ENCODE results near the gene GIGYF2. TPM values are rescaled to one million over a fixed set of nuclear protein-coding genes. Genes with fewer than 3 reads are reported as not detected.
A peak's percentile ranks its signal among the peaks of the same experiment; 100 is the strongest.
"Not testable (repeated sequence)": the region's sequence is repeated elsewhere in the genome, so short reads cannot be mapped to it uniquely, and the experiment has no call there.

GIGYF2 gene
- total and polyA plus RNA-seq, 5 donors from 2014 or later: 15.2 to 75.6 (median 19.3) TPM

DNA sequence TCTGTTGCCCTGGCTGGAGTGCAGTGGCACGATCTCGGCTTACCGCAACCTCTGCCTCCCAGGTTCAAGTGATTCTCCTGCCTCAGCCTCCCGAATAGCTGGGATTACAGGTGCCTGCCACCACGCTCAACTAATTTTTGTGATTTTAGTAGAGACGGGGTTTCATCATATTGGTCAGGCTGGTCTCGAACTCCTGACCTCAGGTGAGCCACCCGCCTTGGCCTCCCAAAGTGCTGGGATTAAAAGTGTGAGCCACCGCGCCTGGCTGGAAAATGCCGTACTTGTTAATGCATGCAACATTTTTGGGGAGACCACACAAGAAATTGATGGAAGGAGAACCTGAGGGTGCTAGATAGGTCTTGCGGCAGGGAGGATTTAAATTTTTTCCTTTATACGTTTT lies 6.0 kb upstream of the GIGYF2 start:
- not testable (repeated sequence) for H3K27me3 ChIP-seq (ENCODE audit: control insufficient read depth, insufficient read depth, low read length); H3K36me3 Mint-ChIP-seq; H3K36me3 ChIP-seq (ENCODE audit: control insufficient read depth, insufficient read depth, low read length); H3K4me1 ChIP-seq (ENCODE audit: control insufficient read depth, insufficient read depth, low read length, poor library complexity, severe bottlenecking); H3K27ac Mint-ChIP-seq; H3K27ac ChIP-seq (ENCODE audit: insufficient read depth, low read length, poor library complexity, severe bottlenecking); H3K4me3 ChIP-seq (ENCODE audit: low read depth, low read length); H3K9me3 Mint-ChIP-seq; H3K4me1 Mint-ChIP-seq; DNase-seq; H3K9me3 ChIP-seq (ENCODE audit: control insufficient read depth in 2 of 2, low read length in 2 of 2); ATAC-seq (ENCODE audit: low read depth in 2 of 2); H3K27me3 Mint-ChIP-seq; H3K4me3 Mint-ChIP-seq

DNA sequence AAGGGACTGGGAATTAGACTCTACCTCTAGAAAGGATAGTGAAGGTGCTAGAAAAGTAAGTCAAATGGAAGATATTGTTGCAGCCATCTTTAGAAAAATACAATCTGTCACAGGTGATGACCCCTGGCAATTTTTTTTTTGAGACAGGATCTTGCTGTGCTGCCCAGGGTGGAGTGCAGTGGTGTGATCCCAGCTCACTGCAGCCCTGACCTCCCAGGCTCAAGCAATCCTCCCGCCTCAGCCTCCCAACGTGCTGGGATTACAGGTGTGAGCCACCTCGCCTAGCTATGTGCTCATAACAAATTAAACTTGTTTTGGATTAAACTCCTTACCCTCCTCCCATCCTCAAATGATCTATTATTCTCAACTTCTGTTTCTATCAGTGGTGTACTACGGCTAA lies 3.8 kb upstream of the GIGYF2 start:
- Histone ChIP-seq H3K27me3 (ENCODE audit: control insufficient read depth, insufficient read depth, low read length) (no peaks in the 10 kb centered on the region), H3K27ac (ENCODE audit: insufficient read depth, low read length, poor library complexity, severe bottlenecking) (no peak overlapping the region), H3K9me3 (ENCODE audit: control insufficient read depth in 2 of 2, low read length in 2 of 2) (no peaks in the 10 kb centered on the region), H3K4me1 (ENCODE audit: control insufficient read depth, insufficient read depth, low read length, poor library complexity, severe bottlenecking) (peaks cover 8% of the 10 kb centered on the region), H3K4me3 (ENCODE audit: low read depth, low read length) (no peak overlapping the region), H3K36me3 (ENCODE audit: control insufficient read depth, insufficient read depth, low read length) (no peaks in the 10 kb centered on the region)
- peaks cover 0 to 6% (median 0%) of the 10 kb centered on the region in 7 donors for H3K9me3 Mint-ChIP-seq
- peak overlapping the region in 2 of 3 donors; percentile 6 to 23 for H3K27ac Mint-ChIP-seq
- peaks cover under 1 to 18% (median 8%) of the 10 kb centered on the region in 4 donors for H3K4me1 Mint-ChIP-seq
- no peaks in the 10 kb centered on the region for H3K36me3 Mint-ChIP-seq
- DNase-seq (no peak), ATAC-seq (ENCODE audit: low read depth in 2 of 2) (no peak)
- H3K27me3 Mint-ChIP-seq: no peaks in the 10 kb centered on the region
- peak overlapping the region in 1 of 4 donors; percentile 9 for H3K4me3 Mint-ChIP-seq

DNA sequence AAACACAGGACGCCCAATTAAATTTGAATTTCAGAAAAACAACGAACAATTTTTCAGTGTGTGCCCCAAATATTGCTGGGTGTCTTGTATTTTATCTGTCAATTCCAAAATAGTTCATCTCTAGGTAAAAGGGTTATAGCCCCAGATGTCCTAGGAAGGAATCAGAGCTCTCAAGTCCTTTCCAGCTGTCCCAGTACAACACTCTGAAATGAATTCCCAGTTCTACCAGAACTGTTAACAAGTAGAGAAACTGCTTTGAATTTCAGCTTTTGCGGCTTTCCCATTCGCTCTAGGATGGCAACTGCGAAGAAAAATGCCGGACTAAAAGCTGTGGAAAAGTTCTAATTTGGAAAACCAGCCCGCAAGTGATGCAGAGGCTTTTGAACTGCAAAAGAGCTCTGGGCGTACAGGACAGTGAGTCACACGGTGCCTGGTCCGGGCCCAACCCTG lies 497 bp upstream of the GIGYF2 start:
- H3K4me3 ChIP-seq (ENCODE audit: low read depth, low read length): peak overlapping the region; percentile 61
- DNase-seq (no peak), ATAC-seq (ENCODE audit: low read depth in 2 of 2) (no peak)
- H3K27me3 ChIP-seq (ENCODE audit: control insufficient read depth, insufficient read depth, low read length): no peaks in the 10 kb centered on the region
- Mint-ChIP-seq H3K4me1 (peaks cover 19 to 41% (median 34%) of the 10 kb centered on the region in 4 donors), H3K4me3 (peak overlapping the region; percentile 92 to 98 (median 96)), H3K36me3 (peaks cover 10% of the 10 kb centered on the region), H3K27me3 (no peaks in the 10 kb centered on the region), H3K9me3 (peaks cover 0 to 6% (median 0%) of the 10 kb centered on the region in 7 donors), H3K27ac (peak overlapping the region; percentile 29 to 96 (median 81))
- H3K36me3 ChIP-seq (ENCODE audit: control insufficient read depth, insufficient read depth, low read length): no peaks in the 10 kb centered on the region
- peak overlapping the region; percentile 85 for H3K27ac ChIP-seq (ENCODE audit: insufficient read depth, low read length, poor library complexity, severe bottlenecking)
- H3K9me3 ChIP-seq (ENCODE audit: control insufficient read depth in 2 of 2, low read length in 2 of 2): no peaks in the 10 kb centered on the region
- H3K4me1 ChIP-seq (ENCODE audit: control insufficient read depth, insufficient read depth, low read length, poor library complexity, severe bottlenecking): peaks cover 40% of the 10 kb centered on the region

DNA sequence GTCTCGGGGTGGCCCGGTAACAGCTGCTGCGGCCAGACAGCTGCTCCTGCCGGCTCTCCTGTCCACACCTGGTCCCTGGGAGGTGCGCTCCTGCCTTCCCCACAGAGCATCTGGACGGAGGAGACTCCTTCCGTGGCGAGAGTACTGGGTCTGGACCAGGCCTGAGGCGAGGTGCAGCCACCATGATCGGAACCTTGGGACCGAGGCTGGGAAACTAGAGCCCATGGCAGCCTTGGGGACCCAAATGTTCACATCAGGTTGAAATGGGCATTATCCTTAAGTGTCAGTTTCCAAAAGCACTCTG lies 628 bp downstream of the GIGYF2 start:
- no peaks in the 10 kb centered on the region for H3K27me3 ChIP-seq (ENCODE audit: control insufficient read depth, insufficient read depth, low read length)
- peaks cover 19 to 47% (median 38%) of the 10 kb centered on the region in 4 donors for H3K4me1 Mint-ChIP-seq
- peaks cover 10% of the 10 kb centered on the region for H3K36me3 Mint-ChIP-seq
- peak overlapping the region; percentile 92 to 98 (median 96) for H3K4me3 Mint-ChIP-seq
- no peak for ATAC-seq (ENCODE audit: low read depth in 2 of 2)
- peaks cover 42% of the 10 kb centered on the region for H3K4me1 ChIP-seq (ENCODE audit: control insufficient read depth, insufficient read depth, low read length, poor library complexity, severe bottlenecking)
- H3K27me3 Mint-ChIP-seq: no peaks in the 10 kb centered on the region
- DNase-seq: no peak
- peak overlapping the region; percentile 85 for H3K27ac ChIP-seq (ENCODE audit: insufficient read depth, low read length, poor library complexity, severe bottlenecking)
- no peaks in the 10 kb centered on the region for H3K9me3 ChIP-seq (ENCODE audit: control insufficient read depth in 2 of 2, low read length in 2 of 2)
- peaks cover 0 to 6% (median 0%) of the 10 kb centered on the region in 7 donors for H3K9me3 Mint-ChIP-seq
- H3K27ac Mint-ChIP-seq: peak overlapping the region; percentile 69 to 97 (median 96)
- peak overlapping the region; percentile 74 for H3K4me3 ChIP-seq (ENCODE audit: low read depth, low read length)
- peaks cover 6% of the 10 kb centered on the region for H3K36me3 ChIP-seq (ENCODE audit: control insufficient read depth, insufficient read depth, low read length)

DNA sequence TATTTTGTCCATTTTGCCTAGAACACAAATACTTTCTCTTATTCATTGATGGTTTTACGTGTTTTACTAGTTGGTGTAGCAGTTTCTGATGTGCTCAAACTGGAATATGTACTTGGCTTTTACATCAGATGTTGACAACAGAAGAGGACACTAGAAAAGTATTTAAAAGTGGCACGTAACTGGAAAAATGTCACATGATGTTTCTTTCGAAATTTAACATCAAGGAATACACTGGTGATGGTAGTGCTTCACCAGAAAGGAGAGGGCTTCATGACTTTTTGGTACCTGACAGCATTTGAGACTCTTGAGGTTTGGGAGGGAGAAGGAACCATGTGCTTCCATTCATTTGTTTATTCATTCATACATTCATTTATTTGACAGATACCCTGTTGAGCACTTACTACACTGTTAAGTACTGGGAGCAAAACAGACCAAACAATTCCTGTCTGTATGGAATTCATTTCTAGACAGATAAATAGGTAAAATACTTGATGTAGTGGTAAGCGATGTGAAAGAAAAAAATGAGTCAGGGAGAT lies 1.5 kb downstream of the GIGYF2 start:
- Histone ChIP-seq H3K27ac (ENCODE audit: insufficient read depth, low read length, poor library complexity, severe bottlenecking) (no peak overlapping the region), H3K27me3 (ENCODE audit: control insufficient read depth, insufficient read depth, low read length) (no peaks in the 10 kb centered on the region), H3K4me1 (ENCODE audit: control insufficient read depth, insufficient read depth, low read length, poor library complexity, severe bottlenecking) (peaks cover 45% of the 10 kb centered on the region), H3K9me3 (ENCODE audit: control insufficient read depth in 2 of 2, low read length in 2 of 2) (no peaks in the 10 kb centered on the region), H3K36me3 (ENCODE audit: control insufficient read depth, insufficient read depth, low read length) (peaks cover 7% of the 10 kb centered on the region), H3K4me3 (ENCODE audit: low read depth, low read length) (peak overlapping the region; percentile 74)
- H3K27me3 Mint-ChIP-seq: no peaks in the 10 kb centered on the region
- peaks cover 0 to 6% (median 0%) of the 10 kb centered on the region in 7 donors for H3K9me3 Mint-ChIP-seq
- H3K4me1 Mint-ChIP-seq: peaks cover 26 to 54% (median 44%) of the 10 kb centered on the region in 4 donors
- H3K27ac Mint-ChIP-seq: peak overlapping the region; percentile 70 to 96 (median 85)
- no peak for DNase-seq
- peak overlapping the region; percentile 92 to 98 (median 96) for H3K4me3 Mint-ChIP-seq
- peaks cover 14% of the 10 kb centered on the region for H3K36me3 Mint-ChIP-seq
- ATAC-seq (ENCODE audit: low read depth in 2 of 2): no peak

DNA sequence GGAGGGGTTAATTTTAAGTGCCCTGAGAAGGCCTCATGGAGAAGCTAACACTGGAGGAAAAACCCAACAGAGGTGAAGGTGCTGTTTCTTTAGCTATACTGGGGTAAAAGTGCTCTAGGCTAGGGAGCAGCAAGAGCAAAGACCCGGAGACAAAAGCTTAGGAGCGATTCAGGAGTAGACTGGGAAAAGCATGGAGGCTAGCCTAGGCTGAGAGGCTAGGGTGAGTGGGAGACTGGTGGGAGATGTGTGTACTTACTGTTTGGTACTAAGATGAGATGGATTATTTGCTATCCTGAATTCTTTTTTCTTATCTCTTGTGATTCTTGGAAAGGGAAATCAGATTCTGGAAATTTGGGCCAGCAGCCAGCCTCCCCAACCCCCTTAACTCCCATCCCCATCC lies 2.0 kb downstream of the GIGYF2 start:
- Histone ChIP-seq H3K27me3 (ENCODE audit: control insufficient read depth, insufficient read depth, low read length) (no peaks in the 10 kb centered on the region), H3K27ac (ENCODE audit: insufficient read depth, low read length, poor library complexity, severe bottlenecking) (no peak overlapping the region), H3K4me3 (ENCODE audit: low read depth, low read length) (peak overlapping the region; percentile 74), H3K36me3 (ENCODE audit: control insufficient read depth, insufficient read depth, low read length) (peaks cover 11% of the 10 kb centered on the region), H3K9me3 (ENCODE audit: control insufficient read depth in 2 of 2, low read length in 2 of 2) (no peaks in the 10 kb centered on the region), H3K4me1 (ENCODE audit: control insufficient read depth, insufficient read depth, low read length, poor library complexity, severe bottlenecking) (peaks cover 45% of the 10 kb centered on the region)
- peaks cover 19% of the 10 kb centered on the region for H3K36me3 Mint-ChIP-seq
- no peaks in the 10 kb centered on the region for H3K27me3 Mint-ChIP-seq
- peaks cover 0 to 6% (median 0%) of the 10 kb centered on the region in 7 donors for H3K9me3 Mint-ChIP-seq
- DNase-seq (no peak), ATAC-seq (ENCODE audit: low read depth in 2 of 2) (no peak)
- peaks cover 30 to 58% (median 47%) of the 10 kb centered on the region in 4 donors for H3K4me1 Mint-ChIP-seq
- peak overlapping the region; percentile 31 to 96 (median 85) for H3K27ac Mint-ChIP-seq
- H3K4me3 Mint-ChIP-seq: peak overlapping the region; percentile 92 to 98 (median 96)

DNA sequence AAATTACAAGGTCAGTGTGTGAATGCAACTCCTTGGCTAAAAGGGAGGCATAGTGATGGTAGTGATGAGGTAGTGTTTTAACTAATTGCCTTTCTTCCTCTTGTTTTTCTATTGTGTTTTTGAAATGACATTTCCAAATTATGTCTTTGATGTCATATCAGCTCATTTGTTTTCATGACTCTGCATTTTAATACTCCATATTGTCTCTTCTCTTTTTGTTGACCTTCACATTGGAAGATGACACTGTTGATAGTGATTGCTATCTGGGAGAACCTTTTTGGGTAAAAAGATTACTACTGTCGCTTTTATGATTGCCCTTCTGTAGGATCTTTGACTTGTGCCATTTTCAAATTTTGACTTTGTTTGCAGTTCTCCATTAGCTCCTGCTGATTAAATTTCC lies 3.0 kb downstream of the GIGYF2 start:
- Mint-ChIP-seq H3K9me3 (peaks cover 0 to 2% (median 0%) of the 10 kb centered on the region in 7 donors), H3K27ac (no peak overlapping the region), H3K27me3 (no peaks in the 10 kb centered on the region), H3K4me1 (peaks cover 30 to 64% (median 51%) of the 10 kb centered on the region in 4 donors), H3K36me3 (peaks cover 23% of the 10 kb centered on the region), H3K4me3 (peak overlapping the region; percentile 53 to 98 (median 74))
- DNase-seq (no peak), ATAC-seq (ENCODE audit: low read depth in 2 of 2) (no peak)
- Histone ChIP-seq H3K4me1 (ENCODE audit: control insufficient read depth, insufficient read depth, low read length, poor library complexity, severe bottlenecking) (peaks cover 45% of the 10 kb centered on the region), H3K4me3 (ENCODE audit: low read depth, low read length) (peak overlapping the region; percentile 74), H3K27ac (ENCODE audit: insufficient read depth, low read length, poor library complexity, severe bottlenecking) (no peak overlapping the region), H3K36me3 (ENCODE audit: control insufficient read depth, insufficient read depth, low read length) (peaks cover 14% of the 10 kb centered on the region), H3K9me3 (ENCODE audit: control insufficient read depth in 2 of 2, low read length in 2 of 2) (no peaks in the 10 kb centered on the region), H3K27me3 (ENCODE audit: control insufficient read depth, insufficient read depth, low read length) (no peaks in the 10 kb centered on the region)

DNA sequence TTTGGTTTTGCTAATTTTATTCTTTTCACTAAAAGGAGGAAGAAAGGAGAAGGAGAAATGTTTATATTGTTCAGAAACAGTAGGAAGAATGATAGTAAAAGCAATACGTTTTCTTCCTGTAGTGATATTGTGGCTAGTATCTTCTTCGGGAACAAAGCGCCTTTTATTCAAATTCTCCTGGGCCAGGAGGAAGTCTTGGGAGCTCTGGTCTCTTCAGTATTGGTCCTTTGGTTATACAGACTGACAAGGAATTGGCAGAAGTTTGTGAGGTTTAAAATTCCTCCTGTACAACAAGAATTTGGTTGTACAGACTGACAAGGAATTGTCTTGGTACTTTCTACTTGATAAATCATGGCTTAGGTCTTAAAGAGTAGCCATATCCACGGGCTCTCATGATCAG lies 9.9 kb downstream of the GIGYF2 start:
- Histone ChIP-seq H3K4me1 (ENCODE audit: control insufficient read depth, insufficient read depth, low read length, poor library complexity, severe bottlenecking) (peaks cover 3% of the 10 kb centered on the region), H3K9me3 (ENCODE audit: control insufficient read depth in 2 of 2, low read length in 2 of 2) (no peaks in the 10 kb centered on the region), H3K36me3 (ENCODE audit: control insufficient read depth, insufficient read depth, low read length) (peaks cover 43% of the 10 kb centered on the region), H3K27ac (ENCODE audit: insufficient read depth, low read length, poor library complexity, severe bottlenecking) (no peak overlapping the region), H3K4me3 (ENCODE audit: low read depth, low read length) (no peak overlapping the region), H3K27me3 (ENCODE audit: control insufficient read depth, insufficient read depth, low read length) (no peaks in the 10 kb centered on the region)
- H3K27ac Mint-ChIP-seq: no peak overlapping the region
- H3K4me3 Mint-ChIP-seq: no peak overlapping the region
- H3K4me1 Mint-ChIP-seq: peaks cover 11 to 37% (median 19%) of the 10 kb centered on the region in 4 donors
- ATAC-seq (ENCODE audit: low read depth in 2 of 2) (no peak), DNase-seq (no peak)
- H3K9me3 Mint-ChIP-seq: no peaks in the 10 kb centered on the region
- H3K27me3 Mint-ChIP-seq: no peaks in the 10 kb centered on the region
- H3K36me3 Mint-ChIP-seq: peaks cover 27% of the 10 kb centered on the region
